KG1 (cell line): Measurements from ENCODE around the gene SORCS1.

Experiments used
- DNase-seq: peaks from one replicate; lab custom pipeline; 2025; lab: John Stamatoyannopoulos, UW

Gene SORCS1

GRCh38 chr10:106661133-106661766 lies 503.3 kb downstream of the SORCS1 start:
- no peak for DNase-seq

GRCh38 chr10:106660550-106660949 lies 504.0 kb downstream of the SORCS1 start:
- no peak for DNase-seq

DNA sequence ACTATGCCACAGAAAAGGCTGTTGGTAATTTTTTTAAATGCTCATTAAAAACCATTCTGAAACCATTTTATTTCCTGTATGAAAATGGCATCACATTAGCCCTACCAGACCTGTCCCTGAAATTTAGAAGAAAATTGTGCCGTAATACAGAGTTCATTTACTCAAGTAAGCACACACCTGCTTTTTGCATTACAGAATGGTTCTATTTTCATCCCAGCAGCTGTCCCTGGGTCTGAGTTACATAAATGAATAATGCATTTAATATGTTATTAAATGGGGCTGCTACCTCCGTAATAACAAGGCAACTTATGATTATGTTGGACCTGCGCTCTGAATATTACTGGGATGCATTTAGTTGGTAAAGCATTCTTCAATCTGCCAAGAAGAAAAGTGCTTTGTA lies 508.9 kb downstream of the SORCS1 start:
- no peak for DNase-seq

DNA sequence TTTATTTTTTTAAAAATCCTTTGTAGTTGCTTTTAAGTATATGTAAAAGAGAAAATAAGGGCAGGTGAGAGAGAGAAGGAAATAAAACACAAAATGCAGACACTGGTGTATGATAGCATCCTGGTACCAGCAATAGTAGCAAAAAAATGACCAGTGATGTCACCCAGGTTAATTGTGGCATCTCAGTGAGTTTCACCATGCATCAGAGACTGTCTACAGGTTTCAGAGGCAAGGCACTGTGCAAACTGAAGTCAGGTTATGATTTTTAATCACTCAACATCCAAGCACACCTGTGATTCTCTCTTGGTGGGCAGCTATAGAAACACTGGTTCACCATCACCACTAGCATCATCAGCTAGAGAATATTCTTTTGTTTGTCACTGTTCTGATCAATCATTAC lies 509.3 kb downstream of the SORCS1 start:
- no peak for DNase-seq

DNA sequence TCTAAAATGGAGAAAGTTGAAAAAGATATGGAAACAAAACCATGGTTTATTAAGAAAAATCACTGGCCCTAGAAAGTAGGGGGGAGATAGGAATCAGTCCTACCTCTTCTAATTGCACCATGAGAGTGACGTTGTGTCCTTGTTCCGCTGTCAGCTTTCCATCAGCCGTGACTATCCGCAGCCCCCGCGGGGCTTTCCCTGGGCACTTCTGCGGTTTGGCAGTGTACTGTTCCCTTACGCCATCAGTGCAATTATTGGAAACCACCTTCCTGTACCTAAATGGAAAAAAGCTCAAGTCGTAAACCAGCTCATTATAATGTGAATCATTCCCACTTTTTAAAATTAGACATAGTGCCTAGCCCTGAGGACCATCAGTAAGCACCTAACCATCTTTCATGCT lies 512.2 kb downstream of the SORCS1 start:
- no peak for DNase-seq

- DNase-seq: no peak
These were observed 515.7 kb downstream of the SORCS1 start for GRCh38 chr10:106648534-106649481.

DNA sequence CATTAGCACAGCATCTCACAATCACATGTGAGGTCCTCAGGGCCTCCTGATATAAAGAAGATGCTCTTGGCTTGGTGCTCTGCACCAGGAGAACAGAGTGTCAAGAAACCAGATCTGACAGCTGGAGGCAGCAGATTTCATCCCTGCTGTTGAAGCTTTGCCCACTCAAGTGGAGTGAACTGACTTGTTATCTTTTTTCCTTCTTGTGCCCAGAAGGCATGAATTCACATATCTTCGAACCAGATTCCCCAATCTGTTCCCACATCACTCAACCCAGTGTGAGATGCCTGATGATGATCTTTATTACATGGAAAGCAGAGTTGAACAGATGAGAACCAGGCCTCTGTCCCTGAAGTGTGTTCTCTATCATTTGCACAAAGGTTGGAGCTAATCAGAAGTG lies 521.0 kb downstream of the SORCS1 start:
- no peak for DNase-seq

- no peak for DNase-seq
These were observed 526.6 kb downstream of the SORCS1 start for GRCh38 chr10:106637873-106638272.

DNA sequence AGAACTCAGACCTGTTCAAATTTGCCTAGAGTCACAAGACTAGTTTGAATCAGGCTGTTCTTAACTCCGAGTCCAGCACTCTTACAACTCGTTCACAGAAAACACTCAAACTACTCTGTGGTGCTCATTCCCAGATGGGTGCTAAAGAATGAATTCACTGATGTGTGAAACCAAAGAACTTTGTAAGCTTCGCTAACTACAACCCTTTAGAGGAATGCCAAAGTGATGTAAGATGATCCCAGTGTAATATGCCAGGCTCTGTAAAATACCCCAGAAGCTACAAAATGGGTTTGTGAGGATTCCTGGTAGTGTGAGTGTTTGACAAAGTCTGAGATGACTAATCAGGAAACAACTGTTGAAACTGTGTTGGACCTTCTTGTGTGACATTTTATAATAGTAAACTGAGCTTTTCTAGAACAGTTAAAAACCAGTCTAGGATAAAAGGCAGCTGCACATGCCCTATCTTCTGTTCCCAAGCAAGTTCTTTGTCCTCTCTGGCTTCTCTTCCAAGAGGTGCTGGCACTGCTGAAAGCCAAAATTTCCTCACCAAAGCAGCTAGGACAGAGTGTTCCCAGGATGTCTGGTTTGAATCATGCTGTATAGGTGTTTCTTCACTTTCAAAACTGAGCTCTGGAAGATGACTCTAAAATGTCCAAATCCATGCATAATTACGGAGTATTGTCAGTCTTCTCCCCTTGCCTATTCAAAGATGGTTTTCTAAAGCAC lies 527.6 kb downstream of the SORCS1 start:
- no peak for DNase-seq

DNA sequence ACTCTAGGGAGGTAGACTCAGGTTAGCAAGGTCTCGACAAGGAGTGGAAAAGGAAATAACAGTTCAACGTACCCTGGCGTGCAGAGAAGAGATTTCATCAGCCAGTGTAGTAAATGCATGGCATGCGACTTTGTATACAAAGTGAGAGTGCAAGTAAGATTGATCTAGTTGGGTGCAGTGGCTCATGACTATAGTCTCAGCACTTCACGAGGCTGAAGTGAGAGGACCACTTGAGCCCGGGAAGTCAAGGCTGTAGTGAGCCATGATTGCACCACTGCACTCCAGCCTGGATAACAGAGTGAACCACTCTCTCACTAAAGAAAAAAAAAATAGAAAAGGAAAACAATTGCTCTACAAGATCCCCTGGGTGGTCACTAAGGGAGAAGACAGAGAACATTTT lies 528.6 kb downstream of the SORCS1 start:
- DNase-seq: no peak

- no peak for DNase-seq
These were observed 533.3 kb downstream of the SORCS1 start for GRCh38 chr10:106631016-106631702.

DNA sequence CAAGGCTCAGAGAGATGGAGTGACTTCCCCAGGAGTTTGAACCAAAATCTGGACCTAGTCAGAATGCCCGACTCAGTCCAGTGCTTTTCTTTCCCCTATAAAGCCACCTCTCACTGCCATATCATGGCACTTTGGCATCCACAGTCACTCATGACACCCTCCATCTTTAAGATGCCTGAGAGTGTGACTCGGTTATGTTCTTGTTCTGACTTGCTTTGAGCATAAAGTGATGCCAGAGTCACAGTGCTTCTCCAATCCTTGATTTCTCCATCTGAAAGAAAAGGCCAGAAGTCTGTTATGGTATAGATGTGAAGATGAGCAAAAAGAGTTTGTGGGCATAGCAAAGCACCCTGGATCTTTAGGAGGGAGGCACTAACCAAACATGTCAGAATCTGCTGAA lies 538.1 kb downstream of the SORCS1 start:
- DNase-seq: no peak

GRCh38 chr10:106625751-106626150 lies 538.8 kb downstream of the SORCS1 start:
- no peak for DNase-seq

DNA sequence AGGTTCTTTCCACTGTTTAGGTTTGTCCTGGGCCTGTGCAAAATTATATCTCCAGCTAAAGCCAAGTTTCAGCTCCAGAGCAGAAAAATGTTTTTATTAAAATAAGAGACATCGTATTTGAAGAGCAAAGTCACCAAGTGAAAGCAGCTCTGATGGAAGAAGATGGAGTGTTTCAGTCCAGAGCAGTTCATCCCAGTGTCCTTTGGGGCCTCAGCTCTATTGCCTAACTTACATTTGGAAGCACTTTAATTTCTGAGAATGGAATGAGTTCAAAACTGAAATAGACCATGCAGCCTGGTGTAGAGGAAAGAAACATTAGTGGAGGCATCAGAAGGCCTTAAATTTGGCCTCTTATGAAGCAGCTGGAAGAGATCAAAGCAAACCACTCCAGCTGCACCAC lies 545.2 kb downstream of the SORCS1 start:
- DNase-seq: no peak

DNA sequence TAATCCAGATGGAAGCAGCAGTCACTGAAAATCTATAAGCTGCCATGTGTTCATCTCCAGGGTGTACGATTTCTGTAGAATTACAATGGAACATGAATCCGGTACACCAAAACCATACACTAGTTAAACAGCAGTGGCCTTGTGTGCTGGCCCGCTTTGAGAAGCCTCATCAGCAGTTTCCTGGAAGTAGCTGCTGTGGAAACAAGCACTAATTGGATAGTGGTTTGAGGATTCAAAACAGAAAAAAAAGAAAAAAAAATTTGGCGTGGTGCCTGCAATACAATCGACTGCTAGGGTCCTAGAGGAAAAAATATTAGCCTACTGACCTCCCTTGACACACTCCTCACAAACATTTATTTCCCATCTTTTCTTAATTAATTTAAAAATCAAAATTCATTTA lies 545.9 kb downstream of the SORCS1 start:
- no peak for DNase-seq

DNA sequence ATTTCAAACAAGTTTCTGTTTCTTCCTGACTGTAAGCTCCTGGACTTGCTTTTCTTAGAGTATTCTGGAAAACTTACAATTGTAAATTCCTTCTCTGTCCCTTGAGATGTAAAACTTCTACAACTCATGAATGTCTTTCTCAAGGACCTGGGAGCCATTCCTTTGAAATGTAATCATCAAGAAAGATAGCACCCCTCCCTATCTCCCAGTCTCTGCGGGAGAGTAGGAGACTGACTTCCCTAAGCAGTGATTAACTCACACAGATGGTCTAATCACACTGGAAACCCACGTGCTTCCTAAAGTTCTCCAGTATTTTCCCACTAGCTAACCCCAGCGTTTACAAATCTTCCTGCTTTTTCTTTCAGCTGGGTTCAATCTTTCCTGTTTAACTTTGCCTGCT lies 549.4 kb downstream of the SORCS1 start:
- no peak for DNase-seq

DNA sequence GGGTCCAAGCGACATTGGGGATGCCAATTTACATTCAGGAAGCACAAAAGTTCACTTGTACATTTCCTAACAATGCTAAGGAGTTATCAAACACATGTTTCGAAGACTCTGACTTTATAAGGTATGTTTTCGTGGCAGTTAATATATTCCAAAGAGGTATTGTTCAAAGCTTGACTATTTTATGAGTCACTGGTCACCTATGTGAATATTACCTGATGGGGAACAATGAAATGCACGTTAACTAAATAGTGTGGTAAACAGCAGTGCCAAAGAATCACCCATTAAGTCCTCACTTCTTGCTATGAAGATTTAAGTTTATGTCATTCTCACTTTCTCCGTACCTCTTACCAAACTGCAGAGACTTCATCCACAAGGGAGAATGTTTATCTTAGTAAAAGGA lies 550.2 kb downstream of the SORCS1 start:
- DNase-seq: no peak

- DNase-seq: no peak
These were observed 552.1 kb downstream of the SORCS1 start for GRCh38 chr10:106612381-106612780.

DNA sequence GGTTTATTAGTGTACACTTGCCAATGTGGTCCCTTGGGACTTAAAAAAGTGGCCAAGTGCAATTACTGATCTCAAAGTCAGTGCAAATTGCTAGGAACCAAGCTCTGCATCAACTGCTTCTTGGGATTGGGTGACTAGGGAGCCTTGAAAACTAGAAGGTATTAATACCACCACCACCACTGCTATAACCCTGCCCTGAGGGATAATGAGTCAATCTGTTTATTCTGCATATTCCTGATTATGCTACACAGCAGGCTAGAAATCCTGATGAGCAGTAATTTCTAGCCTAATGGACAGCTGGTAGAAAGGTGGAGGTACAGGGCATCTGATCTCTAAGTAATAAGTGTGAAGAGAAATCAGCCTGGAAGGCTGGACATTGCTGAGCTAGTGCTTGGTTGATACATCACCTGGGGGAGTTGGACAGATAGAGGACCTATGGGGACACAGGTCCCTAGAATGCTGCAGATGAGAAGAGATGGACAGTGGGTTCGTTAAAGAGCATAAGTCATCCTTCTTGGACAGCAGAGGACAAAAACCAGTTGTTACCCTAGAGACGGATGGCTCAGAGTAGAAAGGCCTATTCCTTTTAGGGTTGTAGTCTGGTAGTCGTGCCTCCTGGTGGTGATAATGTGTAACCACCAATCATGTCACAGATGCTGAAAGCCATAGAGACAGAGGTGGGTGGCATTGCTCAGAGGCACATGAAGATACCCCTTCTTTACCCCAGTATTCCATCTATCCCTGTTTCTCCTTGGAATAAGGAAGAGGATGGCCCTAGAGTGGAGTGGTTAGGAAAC lies 554.8 kb downstream of the SORCS1 start:
- no peak for DNase-seq

GRCh38 chr10:106608066-106608465 lies 556.4 kb downstream of the SORCS1 start:
- DNase-seq: no peak

GRCh38 chr10:106595281-106595680 lies 569.2 kb downstream of the SORCS1 start:
- DNase-seq: no peak
